Measurements from ENCODE around the gene SDCCAG8. TPM values are rescaled to one million over a fixed set of nuclear protein-coding genes. Genes with fewer than 3 reads are reported as not detected.

SDCCAG8 gene
- total RNA-seq, 1 experiment from 2014 or later: 10.0 TPM

- H3K9me3 ChIP-seq (ENCODE audit: control insufficient read depth, low read depth, low read length): no peaks in the 10 kb centered on the region
- Mint-ChIP-seq H3K36me3 (ENCODE audit: insufficient read depth in 1 of 3, low read depth in 3 of 3) (peaks cover 1 to 4% (median 4%) of the 10 kb centered on the region in 3 experiments; a peak in 4 of 7 replicates), H3K27me3 (ENCODE audit: low read depth) (no peaks in the 10 kb centered on the region), H3K4me1 (peaks cover 7 to 9% of the 10 kb centered on the region in 2 experiments; a peak in 3 of 4 replicates), H3K4me3 (no peak overlapping the region), H3K27ac (peak overlapping the region in 1 of 3 experiments; percentile 31; a peak in 1 of 7 replicates), H3K9me3 (peaks cover 2 to 3% of the 10 kb centered on the region in 2 experiments; a peak in 3 of 5 replicates)
- H4K20me1 ChIP-seq (ENCODE audit: control insufficient read depth, insufficient read depth, insufficient read length): no peaks in the 10 kb centered on the region
- TF ChIP-seq, protein P1, sequence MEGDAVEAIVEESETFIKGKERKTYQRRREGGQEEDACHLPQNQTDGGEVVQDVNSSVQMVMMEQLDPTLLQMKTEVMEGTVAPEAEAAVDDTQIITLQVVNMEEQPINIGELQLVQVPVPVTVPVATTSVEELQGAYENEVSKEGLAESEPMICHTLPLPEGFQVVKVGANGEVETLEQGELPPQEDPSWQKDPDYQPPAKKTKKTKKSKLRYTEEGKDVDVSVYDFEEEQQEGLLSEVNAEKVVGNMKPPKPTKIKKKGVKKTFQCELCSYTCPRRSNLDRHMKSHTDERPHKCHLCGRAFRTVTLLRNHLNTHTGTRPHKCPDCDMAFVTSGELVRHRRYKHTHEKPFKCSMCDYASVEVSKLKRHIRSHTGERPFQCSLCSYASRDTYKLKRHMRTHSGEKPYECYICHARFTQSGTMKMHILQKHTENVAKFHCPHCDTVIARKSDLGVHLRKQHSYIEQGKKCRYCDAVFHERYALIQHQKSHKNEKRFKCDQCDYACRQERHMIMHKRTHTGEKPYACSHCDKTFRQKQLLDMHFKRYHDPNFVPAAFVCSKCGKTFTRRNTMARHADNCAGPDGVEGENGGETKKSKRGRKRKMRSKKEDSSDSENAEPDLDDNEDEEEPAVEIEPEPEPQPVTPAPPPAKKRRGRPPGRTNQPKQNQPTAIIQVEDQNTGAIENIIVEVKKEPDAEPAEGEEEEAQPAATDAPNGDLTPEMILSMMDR (conservative IDR thresholded peaks at IDR 0.05): no peak
- H3K4me2 ChIP-seq (ENCODE audit: insufficient read depth, insufficient read length, low read length): no peak overlapping the region
- H3T11ph ChIP-seq (ENCODE audit: low read length): no peak overlapping the region
- H2BK120ac ChIP-seq (ENCODE audit: low read depth, low read length, poor library complexity, severe bottlenecking): no peak overlapping the region
- H3K27ac ChIP-seq (ENCODE audit: insufficient read length, low read depth, low read length): no peak overlapping the region
- no peaks in the 10 kb centered on the region; the same call in 1 of the 2 replicates for H3K4me1 ChIP-seq (ENCODE audit: insufficient read depth, low read length)
- H3K79me1 ChIP-seq (ENCODE audit: insufficient read depth, low read depth, low read length, poor library complexity, severe bottlenecking): no peaks in the 10 kb centered on the region
- H3K27me3 ChIP-seq (ENCODE audit: insufficient read depth, low read length): no peaks in the 10 kb centered on the region
- H3K56ac ChIP-seq (ENCODE audit: insufficient read length, low read depth, low read length): no peak overlapping the region
- no CpG with 5 or more reads among the region's 7 CpGs for WGBS (ENCODE audit: extremely low coverage, insufficient read length, low lambda C conversion rate)
- H3K4ac ChIP-seq (ENCODE audit: low read depth, low read length): no peak overlapping the region
- no peak for DNase-seq
- no peak overlapping the region for H2BK12ac ChIP-seq (ENCODE audit: insufficient read length, low read depth, low read length)
- no peak overlapping the region for H2AFZ ChIP-seq (ENCODE audit: low read length)
- no peak overlapping the region for H3K9ac ChIP-seq (ENCODE audit: extremely low read depth, insufficient read length, low read length)
- H2BK15ac ChIP-seq (ENCODE audit: low read depth, low read length): no peak overlapping the region
- no peak overlapping the region for H2BK20ac ChIP-seq (ENCODE audit: low read depth, low read length, poor library complexity, severe bottlenecking)
- no peak overlapping the region for H4K8ac ChIP-seq (replicated peaks; ENCODE audit: insufficient read length, low read depth, low read length)
- H3K14ac ChIP-seq (ENCODE audit: insufficient read depth, low read length): no peak overlapping the region
- no peaks in the 10 kb centered on the region for H3K79me2 ChIP-seq (ENCODE audit: insufficient read depth, low read length)
- H2AK5ac ChIP-seq (ENCODE audit: insufficient read length, low read length): no peak overlapping the region
- H3K23ac ChIP-seq (ENCODE audit: insufficient read length, low read depth, low read length): no peak overlapping the region
- H4K91ac ChIP-seq (ENCODE audit: insufficient read length, low read depth, low read length): no peak overlapping the region
- H2BK5ac ChIP-seq (ENCODE audit: insufficient read length, low read length): no peak overlapping the region
- no peak overlapping the region for H3K18ac ChIP-seq (ENCODE audit: insufficient read length, low read depth, low read length)
- H3K23me2 ChIP-seq (ENCODE audit: insufficient read length, low read depth, low read length, poor library complexity, severe bottlenecking): no peaks in the 10 kb centered on the region
- no peak overlapping the region for H4K5ac ChIP-seq (ENCODE audit: insufficient read length, low read depth, low read length)
These were observed 270.3 kb downstream of the SDCCAG8 start for GRCh38 chr1:243526180-243526579.
